BLaER1 treated with 17β-estradiol and CSF1 and Interleukin-3, amounts not matched to agents 10 nM and 100 nM (cell line): ENCODE results near the gene FAXDC2.
"Not testable (repeated sequence)": the region's sequence is repeated elsewhere in the genome, so short reads cannot be mapped to it uniquely, and the experiment has no call there.

Experiments
- H3K27ac ChIP-seq, 11 experiments: shearing (Covaris generic); formaldehyde crosslinking; 2 replicates each; pipeline ENCODE4 v1.8.1; 2022
- H3K27me3 ChIP-seq, 11 experiments: shearing (Covaris generic); formaldehyde crosslinking; 2 replicates each; pipeline ENCODE4 v1.8.1; 2022
- H3K36me3 ChIP-seq, 11 experiments: shearing (Covaris generic); formaldehyde crosslinking; 2 replicates each; pipeline ENCODE4 v1.8.1; 2022
- H3K4me1 ChIP-seq, 10 experiments: shearing (Covaris generic); formaldehyde crosslinking; 2 replicates each; pipeline ENCODE4 v1.8.1; 2022
- H3K4me2 ChIP-seq, 11 experiments: shearing (Covaris generic); formaldehyde crosslinking; 2 replicates each; pipeline ENCODE4 v1.8.1; 2022
- H3K4me3 ChIP-seq, 10 experiments: shearing (Covaris generic); formaldehyde crosslinking; 2 replicates each; pipeline ENCODE4 v1.8.1; 2022
- H3K9ac ChIP-seq, 11 experiments: shearing (Covaris generic); formaldehyde crosslinking; 2 replicates each; pipeline ENCODE4 v1.8.1; 2022
- H3K9me3 ChIP-seq, 11 experiments: shearing (Covaris generic); formaldehyde crosslinking; replicated peaks in 1 of 11; 2 replicates each; pipeline ENCODE4 v1.8.1; 2022
- H4K20me1 ChIP-seq, 11 experiments: shearing (Covaris generic); formaldehyde crosslinking; 2 replicates each; pipeline ENCODE4 v1.8.1; 2022
- Cebpa-rat ChIP-seq, 11 experiments: shearing (Covaris generic); IDR thresholded peaks; 2 replicates each; pipeline ENCODE4 v1.8.1; 2022

The FAXDC2 gene

DNA sequence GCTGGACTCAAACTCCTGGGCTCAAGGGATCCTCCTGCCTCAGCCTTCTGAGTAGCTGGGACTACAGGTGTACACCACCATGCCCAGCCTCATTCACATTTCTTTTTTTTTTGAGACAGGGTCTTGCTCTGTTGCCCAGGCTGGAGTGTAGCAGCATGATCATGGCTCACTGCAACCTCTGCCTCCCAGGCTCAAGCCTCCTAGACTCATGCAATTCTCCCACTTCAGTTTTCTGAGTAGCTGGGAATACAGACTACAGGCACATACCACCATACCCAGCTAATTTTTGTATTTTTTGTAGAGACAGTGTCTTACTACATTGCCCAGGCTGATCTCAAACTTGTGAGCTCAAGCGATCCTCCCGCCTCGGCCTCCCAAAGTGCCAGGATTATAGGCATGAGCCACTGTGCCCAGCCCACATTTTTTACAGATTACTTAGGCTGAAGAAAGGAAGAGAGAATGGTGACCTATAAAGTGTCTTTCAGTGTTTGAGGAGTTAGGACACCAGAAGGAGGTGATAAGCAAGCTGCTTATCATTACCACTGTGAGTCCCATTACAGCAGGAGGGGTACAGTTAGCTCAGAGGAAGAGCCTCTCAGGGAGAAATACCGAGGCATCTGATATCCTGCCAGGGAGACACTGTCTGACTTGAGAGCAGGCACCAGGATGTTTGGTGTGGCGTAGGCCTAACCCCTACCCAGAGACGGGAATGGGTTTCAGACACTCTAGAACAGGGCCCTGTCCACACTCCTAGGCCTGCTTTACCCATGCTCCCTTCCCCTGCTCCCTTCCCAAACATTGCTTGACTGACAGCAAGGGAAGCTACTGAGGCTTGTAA is 9.7 kb downstream of the FAXDC2 start:
- Histone ChIP-seq H4K20me1 (no peaks in the 10 kb centered on the region), H3K9me3 (no peaks in the 10 kb centered on the region), H3K4me2 (peak overlapping the region in 1 of 11 experiments; percentile 56; a peak in 2 of 22 replicates), H3K4me3 (no peak overlapping the region), H3K4me1 (peaks cover 0 to 14% (median 6%) of the 10 kb centered on the region in 10 experiments; a peak in 8 of 20 replicates), H3K27ac (no peak overlapping the region), H3K9ac (peak overlapping the region in 1 of 11 experiments; percentile 4; a peak in 1 of 22 replicates), H3K36me3 (no peaks in the 10 kb centered on the region), H3K27me3 (no peaks in the 10 kb centered on the region)
- TF ChIP-seq Cebpa-rat (IDR thresholded peaks at IDR 0.05): no peak

DNA sequence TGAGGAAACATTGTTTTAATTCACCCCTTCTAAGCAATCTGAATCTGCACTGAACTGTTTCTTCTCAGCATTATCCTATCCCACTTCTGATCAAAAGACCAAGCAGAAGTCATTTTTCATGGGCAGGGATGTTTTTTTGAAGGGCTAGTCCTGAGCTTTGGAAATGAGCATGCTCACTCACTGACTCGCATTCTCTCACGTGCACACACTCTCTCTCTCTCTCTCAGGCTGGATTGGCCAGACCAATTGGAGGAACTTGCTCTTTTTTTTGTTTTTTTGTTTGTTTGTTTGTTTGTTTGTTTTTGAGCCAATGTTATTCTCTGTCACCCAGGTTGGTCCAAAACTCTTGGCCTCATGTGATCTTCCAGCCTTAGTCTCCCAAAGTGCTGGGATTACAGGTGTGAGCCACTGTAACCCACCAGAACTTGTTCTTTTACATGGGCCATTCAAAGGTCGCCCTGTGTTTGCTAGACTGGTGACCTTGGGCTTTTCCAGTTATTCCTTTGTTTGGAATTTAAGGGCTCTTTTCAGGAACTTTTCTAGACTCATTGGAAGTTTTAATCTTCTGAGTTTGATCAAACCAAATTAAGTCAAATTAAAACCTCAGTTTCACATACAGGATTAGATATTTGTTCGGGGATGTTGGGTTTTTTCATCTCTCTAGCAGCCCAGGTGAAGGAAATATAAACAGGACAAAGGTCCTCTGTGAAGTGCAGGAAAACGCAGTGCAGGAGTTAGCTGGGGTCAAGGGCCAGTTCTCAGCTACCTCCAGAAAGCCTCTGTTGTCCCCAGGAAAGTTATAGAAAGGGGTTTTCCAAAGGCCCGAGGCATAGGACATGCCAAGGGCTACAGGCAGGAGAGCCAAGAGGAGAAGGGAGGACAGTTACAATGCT is 13.1 kb downstream of the FAXDC2 start:
- no peak for TF ChIP-seq Cebpa-rat (IDR thresholded peaks at IDR 0.05)
- Histone ChIP-seq H3K4me3 (no peak overlapping the region), H3K9ac (no peak overlapping the region), H3K36me3 (peaks cover 0 to 7% (median 0%) of the 10 kb centered on the region in 11 experiments; a peak in 1 of 22 replicates), H3K27ac (no peak overlapping the region), H3K27me3 (no peaks in the 10 kb centered on the region), H3K4me2 (no peak overlapping the region), H4K20me1 (no peaks in the 10 kb centered on the region; a peak in 1 of 22 replicates), H3K4me1 (peaks cover 7 to 27% (median 21%) of the 10 kb centered on the region in 10 experiments; a peak in 18 of 20 replicates), H3K9me3 (no peaks in the 10 kb centered on the region)

DNA sequence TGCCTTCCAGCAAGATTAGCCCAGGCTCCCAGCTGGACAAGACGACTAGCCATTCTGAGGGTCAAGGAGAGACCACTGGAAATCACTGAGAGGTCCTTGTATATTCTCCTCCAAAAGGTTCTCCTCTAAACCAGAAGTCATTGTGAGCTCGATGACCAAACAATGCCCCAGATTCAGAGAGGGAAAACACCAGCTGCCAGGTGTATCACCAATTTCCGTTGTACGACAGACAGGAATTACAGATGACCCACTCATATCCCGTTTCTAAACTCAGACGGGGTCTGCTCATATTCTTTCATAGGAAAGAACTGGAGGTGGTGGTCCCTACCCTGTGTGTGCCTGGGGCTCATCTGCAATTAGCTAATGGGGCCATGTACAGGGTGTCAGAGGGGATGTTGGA is 14.2 kb downstream of the FAXDC2 start:
- Histone ChIP-seq H3K4me3 (no peak overlapping the region), H4K20me1 (no peaks in the 10 kb centered on the region; a peak in 1 of 22 replicates), H3K9ac (no peak overlapping the region), H3K36me3 (peaks cover 0 to 15% (median 6%) of the 10 kb centered on the region in 11 experiments; a peak in 4 of 22 replicates), H3K4me2 (peak overlapping the region in 4 of 11 experiments; percentile 1 to 24 (median 15); a peak in 3 of 22 replicates), H3K4me1 (peaks cover 7 to 24% (median 21%) of the 10 kb centered on the region in 10 experiments; a peak in 18 of 20 replicates), H3K27me3 (no peaks in the 10 kb centered on the region), H3K9me3 (no peaks in the 10 kb centered on the region), H3K27ac (no peak overlapping the region)
- TF ChIP-seq Cebpa-rat (IDR thresholded peaks at IDR 0.05): no peak

DNA sequence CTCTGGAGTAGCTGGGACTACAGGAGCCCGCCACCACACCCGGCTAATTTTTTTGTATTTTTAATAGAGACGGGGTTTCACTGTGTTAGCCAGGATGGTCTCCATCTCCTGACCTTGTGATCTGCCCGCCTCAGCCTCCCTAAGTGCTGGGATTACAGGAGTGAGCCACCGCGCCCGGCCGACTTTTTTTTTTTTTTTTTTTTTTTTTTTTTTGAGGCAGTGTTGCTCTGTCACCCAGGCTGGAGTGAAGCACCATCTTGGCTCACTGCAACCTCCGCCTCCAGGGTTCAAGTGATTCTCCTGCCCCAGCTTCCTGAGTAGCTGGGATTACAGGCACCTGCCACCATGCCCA is 14.7 kb downstream of the FAXDC2 start:
- not testable (repeated sequence) for H3K9me3 ChIP-seq, H3K4me3 ChIP-seq, H3K27ac ChIP-seq, H3K27me3 ChIP-seq, H3K9ac ChIP-seq, H4K20me1 ChIP-seq
- H3K36me3 ChIP-seq: peaks cover 0 to 20% (median 11%) of the 10 kb centered on the region in 11 experiments; a peak in 5 of 22 replicates
- H3K4me2 ChIP-seq: peak overlapping the region in 3 of 11 experiments; percentile 1 to 24 (median 9); a peak in 2 of 22 replicates
- H3K4me1 ChIP-seq: peaks cover 7 to 22% (median 18%) of the 10 kb centered on the region in 10 experiments; a peak in 18 of 20 replicates

DNA sequence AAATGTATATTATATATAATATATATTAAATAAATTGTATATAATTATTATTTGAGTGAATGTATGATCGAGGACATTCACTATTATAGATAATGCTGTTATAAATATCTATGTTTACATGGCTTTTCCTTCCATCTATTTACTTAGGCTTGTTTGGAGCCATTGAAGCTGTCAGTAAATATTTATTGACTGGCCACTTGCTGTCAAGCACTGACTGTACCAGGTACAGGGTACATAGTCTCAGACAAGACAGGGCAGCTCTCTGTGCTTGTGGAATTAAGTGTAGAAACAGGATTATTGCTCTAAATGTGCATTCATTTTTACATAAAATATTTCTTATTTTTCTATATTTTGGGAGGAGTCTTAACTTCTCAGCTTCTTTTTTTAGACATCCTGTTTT is 16.4 kb downstream of the FAXDC2 start:
- Histone ChIP-seq H3K4me1 (peaks cover 15 to 33% (median 29%) of the 10 kb centered on the region in 10 experiments; a peak in 19 of 20 replicates), H3K4me3 (no peak overlapping the region), H3K36me3 (peaks cover 0 to 35% (median 13%) of the 10 kb centered on the region in 11 experiments; a peak in 8 of 22 replicates), H4K20me1 (peaks cover 0 to 8% (median 0%) of the 10 kb centered on the region in 11 experiments; a peak in 1 of 22 replicates), H3K4me2 (peak overlapping the region in 6 of 11 experiments; percentile 7 to 68 (median 45); a peak in 11 of 22 replicates), H3K9me3 (no peaks in the 10 kb centered on the region), H3K27ac (no peak overlapping the region), H3K9ac (no peak overlapping the region), H3K27me3 (no peaks in the 10 kb centered on the region)
- TF ChIP-seq Cebpa-rat (IDR thresholded peaks at IDR 0.05): no peak

DNA sequence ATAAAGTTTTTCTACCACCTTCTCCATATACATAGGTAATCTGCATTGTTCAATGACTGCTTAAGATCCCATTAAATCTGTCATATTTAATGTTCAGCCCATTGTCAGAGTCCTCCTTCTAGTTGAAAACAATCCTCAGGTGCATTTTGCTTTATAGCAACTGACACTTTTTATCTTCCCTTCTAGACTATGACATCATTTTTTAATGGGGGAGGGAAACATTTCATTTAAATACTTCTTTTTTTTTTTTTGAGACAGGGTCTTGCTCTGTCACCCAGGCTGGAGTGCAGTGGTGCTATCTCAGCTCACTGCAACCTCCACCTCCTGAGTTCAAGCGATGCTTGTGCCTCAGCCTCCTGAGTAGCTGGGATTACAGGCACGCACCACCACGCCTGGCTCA is 17.6 kb downstream of the FAXDC2 start:
- H4K20me1 ChIP-seq, H3K9me3 ChIP-seq, H3K27me3 ChIP-seq, H3K4me3 ChIP-seq, H3K4me2 ChIP-seq, H3K27ac ChIP-seq, H3K9ac ChIP-seq: not testable (repeated sequence)
- H3K4me1 ChIP-seq: peaks cover 15 to 40% (median 30%) of the 10 kb centered on the region in 10 experiments; a peak in 19 of 20 replicates
- H3K36me3 ChIP-seq: peaks cover 0 to 42% (median 13%) of the 10 kb centered on the region in 11 experiments; a peak in 9 of 22 replicates

DNA sequence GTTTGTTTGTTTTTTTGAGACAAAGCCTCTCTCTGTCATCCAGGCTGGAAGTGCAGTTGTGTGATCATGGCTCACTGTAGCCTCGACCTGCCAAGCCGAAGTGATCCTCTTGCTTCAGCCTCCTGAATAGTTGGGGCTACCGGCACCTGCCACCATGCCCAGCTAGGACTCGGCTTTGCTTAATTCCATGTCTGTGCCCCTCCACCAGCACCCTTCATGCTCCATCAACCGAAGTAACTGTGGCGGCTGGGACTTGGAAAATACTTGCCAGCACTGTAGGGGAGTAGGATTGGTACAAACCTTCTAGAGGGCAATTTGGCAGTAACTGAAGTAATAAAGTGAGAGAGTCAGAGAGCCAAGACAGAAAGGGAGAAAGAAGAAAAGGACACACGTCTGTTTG is 19.0 kb downstream of the FAXDC2 start:
- Histone ChIP-seq H3K36me3 (peaks cover 0 to 47% (median 16%) of the 10 kb centered on the region in 11 experiments; a peak in 9 of 22 replicates), H3K9ac (no peak overlapping the region), H3K4me1 (peaks cover 15 to 40% (median 30%) of the 10 kb centered on the region in 10 experiments; a peak in 19 of 20 replicates), H3K27me3 (no peaks in the 10 kb centered on the region), H3K4me3 (no peak overlapping the region), H4K20me1 (peaks cover 0 to 8% (median 0%) of the 10 kb centered on the region in 11 experiments; a peak in 1 of 22 replicates), H3K9me3 (no peaks in the 10 kb centered on the region), H3K27ac (no peak overlapping the region), H3K4me2 (no peak overlapping the region)
- TF ChIP-seq Cebpa-rat (IDR thresholded peaks at IDR 0.05): no peak

DNA sequence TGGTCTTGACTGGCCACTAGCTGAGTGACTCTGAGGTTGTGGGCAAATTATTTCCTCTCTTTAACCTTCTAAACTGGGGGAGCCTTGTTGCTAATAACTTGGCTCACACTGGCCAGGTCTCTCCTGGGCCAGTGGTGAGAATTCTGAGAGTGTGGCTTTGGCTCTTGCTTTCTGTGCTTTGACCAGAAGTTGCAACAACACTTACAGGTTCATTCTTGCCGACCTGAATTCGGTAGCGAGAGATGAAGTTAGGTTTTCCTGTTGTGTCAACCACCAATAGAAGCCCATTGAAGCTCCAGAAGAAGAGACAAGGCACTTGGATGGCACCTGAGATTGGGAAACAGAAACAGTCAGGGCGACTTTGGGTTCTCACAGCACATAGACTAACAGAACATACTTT is 19.8 kb downstream of the FAXDC2 start:
- Histone ChIP-seq H3K4me1 (peaks cover 9 to 40% (median 26%) of the 10 kb centered on the region in 10 experiments; a peak in 19 of 20 replicates), H3K9ac (no peak overlapping the region), H3K4me3 (no peak overlapping the region), H3K4me2 (peak overlapping the region in 3 of 11 experiments; percentile 52 to 67 (median 59); a peak in 2 of 22 replicates), H3K9me3 (no peaks in the 10 kb centered on the region), H3K36me3 (peaks cover 4 to 56% (median 16%) of the 10 kb centered on the region in 11 experiments; a peak in 9 of 22 replicates), H4K20me1 (peaks cover 0 to 8% (median 0%) of the 10 kb centered on the region in 11 experiments; a peak in 1 of 22 replicates), H3K27me3 (no peaks in the 10 kb centered on the region), H3K27ac (0 out of 22 replicates have a peak overlapping the region, but pooled peaks of 1 of the 11 experiments have one; percentile 60)
- TF ChIP-seq Cebpa-rat (IDR thresholded peaks at IDR 0.05): no peak
